HG02885 (cell line): ENCODE data around the gene ZNF669.

Experiments used
- ATAC-seq: cut with Tn5 transposase; IDR thresholded peaks from one replicate; pipeline ENCODE4 v1.9.1; 2021; ENCODE audit warnings: mild to moderate bottlenecking; ENCODE audit not compliant: unreplicated experiment, poor library complexity

Gene ZNF669

GRCh38 chr1:247111700-247112478 lies 7.7 kb upstream of the ZNF669 start:
- no peak for ATAC-seq

GRCh38 chr1:247111259-247111699 lies 7.1 kb upstream of the ZNF669 start:
- no peak for ATAC-seq

GRCh38 chr1:247110627-247111258 lies 6.6 kb upstream of the ZNF669 start:
- ATAC-seq: no peak

GRCh38 chr1:247107694-247108093 lies 3.5 kb upstream of the ZNF669 start:
- no peak for ATAC-seq

- no peak for ATAC-seq
Measured at GRCh38 chr1:247105966-247106365, 1.8 kb upstream of the ZNF669 start.

GRCh38 chr1:247104965-247105364 lies 809 bp upstream of the ZNF669 start:
- ATAC-seq: no peak

GRCh38 chr1:247102381-247102780 lies 1.8 kb downstream of the ZNF669 start:
- ATAC-seq: no peak

GRCh38 chr1:247100676-247101279 lies 3.4 kb downstream of the ZNF669 start:
- ATAC-seq: no peak

GRCh38 chr1:247096958-247097357 lies 7.2 kb downstream of the ZNF669 start:
- no peak for ATAC-seq

GRCh38 chr1:247096544-247096943 lies 7.6 kb downstream of the ZNF669 start:
- no peak for ATAC-seq

- ATAC-seq: no peak
Measured at GRCh38 chr1:247096112-247096511, 8.0 kb downstream of the ZNF669 start.

- no peak for ATAC-seq
Measured at GRCh38 chr1:247090455-247090854, 13.7 kb downstream of the ZNF669 start.

- ATAC-seq: no peak
Measured at GRCh38 chr1:247089616-247090375, 14.4 kb downstream of the ZNF669 start.

- ATAC-seq: no peak
Measured at GRCh38 chr1:247088967-247089366, 15.2 kb downstream of the ZNF669 start.

- no peak for ATAC-seq
Measured at GRCh38 chr1:247087256-247087655, 16.9 kb downstream of the ZNF669 start.

GRCh38 chr1:247085310-247085709 lies 18.8 kb downstream of the ZNF669 start:
- ATAC-seq: no peak

GRCh38 chr1:247084771-247085170 lies 19.4 kb downstream of the ZNF669 start:
- ATAC-seq: no peak

- no peak for ATAC-seq
Measured at GRCh38 chr1:247079141-247079874, 24.8 kb downstream of the ZNF669 start.

GRCh38 chr1:247078258-247079140 lies 25.7 kb downstream of the ZNF669 start, which contains the start of gene ZNF670:
TSS of gene ZNF670 (minus strand) at chr1:247078811. CDS start at chr1:247078596, 215 bp downstream.
- ATAC-seq: peak; percentile 100
